ENCODE results near the gene ATG10. TPM values are rescaled to one million over a fixed set of nuclear protein-coding genes. Genes with fewer than 3 reads are reported as not detected.
A peak's percentile ranks its signal among the peaks of the same experiment; 100 is the strongest.

ATG10 gene
- total RNA-seq, 4 donors from 2014 or later = 6.0 to 16.4 (median 10.2) TPM

GRCh38 chr5:82182662-82183061 is 210.8 kb downstream of the ATG10 start:
- no peak for ATAC-seq
- no peak overlapping the region for H3K27ac ChIP-seq
- no peak for TF ChIP-seq POLR2A (IDR thresholded peaks at IDR 0.05)
- no peak for TF ChIP-seq CTCF (IDR thresholded peaks at IDR 0.05)
- WGBS, 2 donors (ENCODE audit: low coverage in 1 of 2) = 93 to 100% methylated on average over 2 of the region's 2 CpGs
- no peak overlapping the region for H3K4me3 ChIP-seq
- no peaks in the 10 kb centered on the region for H3K4me1 ChIP-seq
- no peaks in the 10 kb centered on the region for H3K27me3 ChIP-seq
- H3K9me3 ChIP-seq = no peaks in the 10 kb centered on the region
- H3K36me3 ChIP-seq = peaks cover 0 to 7% of the 10 kb centered on the region in 2 donors

- Histone ChIP-seq H3K4me3 (no peak overlapping the region), H3K4me1 (no peaks in the 10 kb centered on the region), H3K27ac (no peak overlapping the region), H3K27me3 (no peaks in the 10 kb centered on the region), H3K9me3 (no peaks in the 10 kb centered on the region), H3K36me3 (peaks cover 0 to 7% of the 10 kb centered on the region in 2 donors)
- ATAC-seq = peak; percentile 28
- WGBS, 2 donors (ENCODE audit: low coverage in 1 of 2) = 75 to 83% methylated on average over 1 of the region's 1 CpG
- TF ChIP-seq POLR2AphosphoS5 (IDR thresholded peaks at IDR 0.05) (no peak), EP300 (IDR thresholded peaks at IDR 0.05) (no peak), POLR2A (IDR thresholded peaks at IDR 0.05) (no peak), CTCF (IDR thresholded peaks at IDR 0.05) (no peak)
Observed at GRCh38 chr5:82183828-82184227, 212.0 kb downstream of the ATG10 start.

DNA sequence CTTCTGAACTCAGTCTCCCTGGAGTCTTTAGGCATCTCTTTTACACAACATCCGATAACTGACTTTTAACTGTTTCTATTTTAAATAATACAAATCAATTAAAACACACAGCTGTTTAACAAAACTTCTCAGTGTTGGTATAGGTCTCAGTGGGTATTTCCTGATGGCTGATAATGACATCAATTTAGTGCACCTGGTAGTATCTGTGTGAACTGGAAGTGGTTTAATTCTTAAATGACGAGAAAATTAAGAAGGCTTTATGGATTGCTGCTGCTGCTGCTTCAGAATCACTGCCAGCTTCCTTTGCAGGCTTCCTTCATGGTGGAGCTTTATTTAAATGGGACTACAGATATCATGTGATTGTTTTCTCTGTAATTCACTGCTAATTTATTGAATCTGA is 214.0 kb downstream of the ATG10 start:
- H3K27me3 ChIP-seq = no peaks in the 10 kb centered on the region
- H3K36me3 ChIP-seq = peaks cover 0 to 4% of the 10 kb centered on the region in 2 donors
- H3K9me3 ChIP-seq = no peaks in the 10 kb centered on the region
- H3K4me1 ChIP-seq = no peaks in the 10 kb centered on the region
- TF ChIP-seq POLR2A (IDR thresholded peaks at IDR 0.05) (no peak), EP300 (IDR thresholded peaks at IDR 0.05) (no peak), CTCF (IDR thresholded peaks at IDR 0.05) (no peak), POLR2AphosphoS5 (IDR thresholded peaks at IDR 0.05) (no peak)
- no peak overlapping the region for H3K27ac ChIP-seq
- 55 to 74% methylated on average over 2 of the region's 2 CpGs for WGBS, 2 donors (ENCODE audit: low coverage in 1 of 2)
- H3K4me3 ChIP-seq = no peak overlapping the region
- no peak for ATAC-seq

DNA sequence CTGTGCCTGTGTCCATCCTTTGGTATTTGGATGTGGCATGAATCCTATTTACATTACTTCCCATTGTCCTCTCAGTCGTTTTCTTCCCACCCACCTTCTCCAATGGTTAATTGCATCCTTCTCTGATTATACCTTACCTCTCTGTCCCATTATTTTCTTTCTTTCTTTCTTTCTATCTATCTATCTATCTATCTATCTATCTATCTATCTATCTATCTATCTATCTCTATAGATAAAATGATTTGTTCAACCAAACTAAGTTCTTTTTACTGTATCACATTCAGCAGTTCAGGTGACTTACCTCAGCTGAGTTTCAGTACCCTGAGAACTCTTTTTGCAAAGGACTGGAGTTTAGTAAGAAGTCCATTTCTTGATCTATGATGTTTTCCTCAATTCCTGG is 225.7 kb downstream of the ATG10 start:
- Histone ChIP-seq H3K27ac (no peak overlapping the region), H3K36me3 (no peaks in the 10 kb centered on the region), H3K4me1 (no peaks in the 10 kb centered on the region), H3K27me3 (no peaks in the 10 kb centered on the region), H3K9me3 (no peaks in the 10 kb centered on the region), H3K4me3 (no peak overlapping the region)
- ATAC-seq = no peak
- WGBS, 2 donors (ENCODE audit: low coverage in 1 of 2) = 57 to 68% methylated on average over 1 of the region's 1 CpG
- TF ChIP-seq EP300 (IDR thresholded peaks at IDR 0.05) (no peak), CTCF (IDR thresholded peaks at IDR 0.05) (no peak), POLR2A (IDR thresholded peaks at IDR 0.05) (no peak), POLR2AphosphoS5 (IDR thresholded peaks at IDR 0.05) (no peak)

DNA sequence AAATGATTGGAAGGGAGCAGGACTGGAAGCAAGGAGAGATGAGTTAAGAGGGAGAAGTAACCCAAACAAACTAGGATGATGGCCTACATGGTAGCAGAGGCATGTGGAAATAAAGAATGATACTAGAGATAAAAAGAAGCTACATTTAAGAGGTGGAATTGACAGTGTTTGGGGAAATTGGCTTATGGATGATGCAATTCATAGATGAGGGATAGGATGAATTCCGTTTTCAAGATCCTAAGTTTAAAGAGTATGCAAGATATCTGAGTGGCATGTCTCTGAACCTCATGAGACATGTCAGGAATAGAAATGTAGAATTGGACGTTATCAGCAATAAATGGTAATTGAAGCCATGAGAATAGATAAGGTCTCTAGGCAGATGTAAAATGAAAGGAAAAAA is 232.7 kb downstream of the ATG10 start:
- no peak for ATAC-seq
- Histone ChIP-seq H3K4me3 (no peak overlapping the region), H3K27me3 (no peaks in the 10 kb centered on the region), H3K27ac (no peak overlapping the region), H3K9me3 (no peaks in the 10 kb centered on the region), H3K36me3 (no peaks in the 10 kb centered on the region), H3K4me1 (no peaks in the 10 kb centered on the region)
- TF ChIP-seq CTCF (IDR thresholded peaks at IDR 0.05) = no peak
- no peak for TF ChIP-seq POLR2A (IDR thresholded peaks at IDR 0.05)
- no peak for TF ChIP-seq POLR2AphosphoS5 (IDR thresholded peaks at IDR 0.05)
- TF ChIP-seq EP300 (IDR thresholded peaks at IDR 0.05) = no peak
- WGBS, 2 donors (ENCODE audit: low coverage in 1 of 2) = 78 to 85% methylated on average over 2 of the region's 2 CpGs

All from gastroesophageal sphincter (tissue), 4 donors.